GM12891 (cell line): ENCODE measurements around the gene SKI.

Source experiments
- DNase-seq: peaks from one replicate; pipeline ENCODE4 v3.0.0; 2011; ENCODE audit warnings: low spot score; ENCODE audit not compliant: insufficient read length
- FAIRE-seq: peaks from 2 replicates; lab custom pipeline; 2011; peaks lifted over from hg19 to GRCh38; lab: Jason Lieb, UNC
- PAX5 ChIP-seq: IDR thresholded peaks from 2 replicates; pipeline ENCODE4 v1.6.1; 2011; ENCODE audit warnings: low read length, moderate library complexity, mild to moderate bottlenecking; ENCODE audit not compliant: insufficient read depth, severe bottlenecking
- POLR2A ChIP-seq: IDR thresholded peaks from 2 replicates; pipeline ENCODE4 v1.6.1; 2011; ENCODE audit warnings: low read depth, low read length, control low read depth
- POLR2AphosphoS5 ChIP-seq: IDR thresholded peaks from 2 replicates; pipeline ENCODE4 v1.6.1; 2011; ENCODE audit warnings: low read depth, low read length, control low read depth
- POU2F2 ChIP-seq: IDR thresholded peaks from 2 replicates; pipeline ENCODE4 v1.6.1; 2011; ENCODE audit warnings: low read depth, mild to moderate bottlenecking, control low read depth, low read length, moderate library complexity
- SPI1 ChIP-seq: IDR thresholded peaks from 2 replicates; pipeline ENCODE4 v1.6.1; 2011; ENCODE audit warnings: low read depth, low read length, control low read depth
- TAF1 ChIP-seq: IDR thresholded peaks from 2 replicates; pipeline ENCODE4 v1.6.1; 2011; ENCODE audit warnings: low read depth, low read length, control low read depth

Gene SKI

DNA sequence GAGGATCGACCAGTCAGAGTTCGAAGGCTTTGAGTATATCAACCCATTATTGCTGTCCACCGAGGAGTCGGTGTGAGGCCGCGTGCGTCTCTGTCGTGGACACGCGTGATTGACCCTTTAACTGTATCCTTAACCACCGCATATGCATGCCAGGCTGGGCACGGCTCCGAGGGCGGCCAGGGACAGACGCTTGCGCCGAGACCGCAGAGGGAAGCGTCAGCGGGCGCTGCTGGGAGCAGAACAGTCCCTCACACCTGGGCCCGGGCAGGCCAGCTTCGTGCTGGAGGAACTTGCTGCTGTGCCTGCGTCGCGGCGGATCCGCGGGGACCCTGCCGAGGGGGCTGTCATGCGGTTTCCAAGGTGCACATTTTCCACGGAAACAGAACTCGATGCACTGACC is 43.2 kb upstream of the SKI start:
- TF ChIP-seq TAF1 (no peak), PAX5 (no peak), POLR2A (no peak), POU2F2 (no peak), POLR2AphosphoS5 (no peak), SPI1 (no peak)
- FAIRE-seq (no peak), DNase-seq (no peak)

DNA sequence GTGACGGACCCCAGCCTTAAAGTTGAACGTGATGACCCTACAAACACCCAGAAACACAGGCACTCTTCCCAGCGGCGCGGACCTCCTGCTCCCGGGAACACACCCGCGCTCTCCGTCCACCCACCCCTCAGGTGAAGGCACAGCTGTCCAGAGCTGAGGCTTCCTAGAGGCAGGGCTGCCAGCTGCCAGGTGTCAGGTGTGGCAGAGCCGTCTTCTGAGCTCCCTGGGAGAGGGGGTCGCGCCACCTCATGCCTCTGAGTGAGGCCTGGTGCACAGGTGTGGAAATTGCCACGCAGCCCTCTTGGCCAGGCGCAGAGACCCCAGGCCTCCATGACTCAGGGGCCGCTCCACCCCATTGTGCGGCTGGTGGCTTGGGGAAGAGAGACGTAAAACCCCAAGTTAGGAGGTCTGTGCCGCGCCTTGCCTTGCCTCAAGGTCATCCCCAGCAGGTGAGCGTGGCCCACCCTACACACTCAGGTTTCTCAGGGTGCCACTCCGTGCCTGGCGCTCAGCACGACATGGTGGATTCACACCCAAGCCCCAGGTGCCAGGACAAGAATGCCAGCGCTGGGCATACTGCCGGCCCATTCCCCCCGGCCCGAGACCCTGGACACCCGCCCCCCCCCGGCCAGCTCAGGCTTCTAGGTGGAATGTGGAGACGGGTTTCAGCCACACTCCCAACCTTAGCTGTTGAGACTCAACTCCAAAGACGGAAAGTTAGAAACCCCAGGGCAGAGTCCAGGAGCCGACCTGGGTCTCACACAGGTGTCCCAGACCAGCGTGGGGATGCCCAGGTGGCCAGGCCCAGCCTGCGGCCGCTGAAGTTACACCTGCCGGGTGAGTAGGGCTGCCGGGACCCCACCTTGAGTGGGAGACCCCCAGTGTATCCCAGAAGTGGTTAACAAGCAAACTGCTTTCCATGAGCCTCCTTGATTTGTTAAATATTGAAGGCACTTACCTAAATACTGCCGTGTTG is 42.0 kb upstream of the SKI start:
- TF ChIP-seq SPI1 (no peak), TAF1 (no peak), POU2F2 (no peak), PAX5 (no peak)

DNA sequence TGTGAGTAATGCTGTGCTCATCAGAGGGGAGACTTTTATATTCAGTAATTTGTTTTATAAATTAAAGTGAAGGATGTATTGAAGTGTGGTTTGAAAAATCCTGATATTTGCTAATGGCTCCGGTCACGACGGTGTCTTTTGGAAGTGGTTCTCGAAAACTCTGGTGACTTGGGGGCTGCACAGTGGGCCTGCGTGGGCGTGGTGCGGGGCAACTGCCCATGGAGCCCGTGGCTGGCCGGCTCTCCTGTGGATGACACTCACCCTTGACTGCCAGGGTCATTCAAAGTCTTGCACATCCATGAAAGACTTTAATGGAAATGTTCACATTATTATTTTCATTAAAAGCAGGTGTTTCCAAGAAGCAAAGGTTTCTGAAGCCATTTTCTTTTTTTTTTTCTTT is 41.2 kb upstream of the SKI start:
- no peak for TF ChIP-seq PAX5
- TF ChIP-seq SPI1, result no peak
- TF ChIP-seq POLR2A, result no peak
- no peak for TF ChIP-seq POLR2AphosphoS5
- TF ChIP-seq TAF1, result no peak
- TF ChIP-seq POU2F2, result no peak
- DNase-seq, result no peak
- no peak for FAIRE-seq

More for the DNA sequence above, 42.0 kb upstream of the SKI start:
- DNase-seq (no peak), FAIRE-seq (no peak)

DNA sequence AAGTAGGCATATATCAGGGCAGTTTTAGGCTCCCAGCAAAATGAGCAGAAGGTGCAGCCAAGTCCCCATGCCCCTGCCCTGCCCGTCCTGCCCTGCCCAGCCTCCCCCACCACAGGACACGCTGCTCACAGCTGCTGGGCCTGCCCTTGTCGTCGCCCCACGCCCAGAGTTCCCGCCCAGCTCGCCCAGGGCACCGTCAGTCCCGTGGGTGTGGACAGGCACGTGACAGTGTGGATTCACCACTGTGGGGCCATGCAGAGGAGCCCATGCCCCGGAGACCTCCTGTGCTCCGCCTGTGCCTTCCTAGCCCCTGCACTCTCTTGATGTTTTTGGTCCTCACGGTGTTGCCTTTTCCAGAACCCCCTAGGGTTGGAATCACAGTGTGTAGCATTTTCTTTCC is 40.5 kb upstream of the SKI start:
- FAIRE-seq, result no peak
- DNase-seq, result no peak
- TF ChIP-seq TAF1 (no peak), POLR2A (no peak), PAX5 (no peak), POLR2AphosphoS5 (no peak), POU2F2 (no peak), SPI1 (no peak)

DNA sequence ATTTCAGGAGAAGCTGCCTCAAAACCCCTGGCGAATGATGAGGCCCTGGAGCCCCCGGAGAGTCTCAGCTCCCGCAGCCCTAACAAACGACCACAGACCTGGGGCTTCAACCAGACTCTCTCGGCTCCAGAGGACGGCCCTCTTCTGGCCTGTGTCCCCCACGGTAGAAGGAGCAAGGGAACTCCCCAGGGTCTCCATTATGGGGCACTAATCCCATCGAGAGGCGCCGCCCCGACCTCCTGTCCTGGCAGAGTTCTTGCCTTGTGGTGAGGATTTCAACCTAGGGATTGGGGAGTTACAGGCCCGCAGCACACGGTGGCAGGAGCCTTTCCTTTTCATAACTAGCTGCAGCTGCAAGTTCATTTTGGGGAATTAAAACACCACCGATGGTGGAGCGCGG is 39.8 kb upstream of the SKI start:
- FAIRE-seq (no peak), DNase-seq (no peak)
- TF ChIP-seq TAF1, result no peak
- no peak for TF ChIP-seq PAX5
- TF ChIP-seq SPI1, result no peak
- no peak for TF ChIP-seq POLR2AphosphoS5
- no peak for TF ChIP-seq POLR2A
- TF ChIP-seq POU2F2, result no peak

DNA sequence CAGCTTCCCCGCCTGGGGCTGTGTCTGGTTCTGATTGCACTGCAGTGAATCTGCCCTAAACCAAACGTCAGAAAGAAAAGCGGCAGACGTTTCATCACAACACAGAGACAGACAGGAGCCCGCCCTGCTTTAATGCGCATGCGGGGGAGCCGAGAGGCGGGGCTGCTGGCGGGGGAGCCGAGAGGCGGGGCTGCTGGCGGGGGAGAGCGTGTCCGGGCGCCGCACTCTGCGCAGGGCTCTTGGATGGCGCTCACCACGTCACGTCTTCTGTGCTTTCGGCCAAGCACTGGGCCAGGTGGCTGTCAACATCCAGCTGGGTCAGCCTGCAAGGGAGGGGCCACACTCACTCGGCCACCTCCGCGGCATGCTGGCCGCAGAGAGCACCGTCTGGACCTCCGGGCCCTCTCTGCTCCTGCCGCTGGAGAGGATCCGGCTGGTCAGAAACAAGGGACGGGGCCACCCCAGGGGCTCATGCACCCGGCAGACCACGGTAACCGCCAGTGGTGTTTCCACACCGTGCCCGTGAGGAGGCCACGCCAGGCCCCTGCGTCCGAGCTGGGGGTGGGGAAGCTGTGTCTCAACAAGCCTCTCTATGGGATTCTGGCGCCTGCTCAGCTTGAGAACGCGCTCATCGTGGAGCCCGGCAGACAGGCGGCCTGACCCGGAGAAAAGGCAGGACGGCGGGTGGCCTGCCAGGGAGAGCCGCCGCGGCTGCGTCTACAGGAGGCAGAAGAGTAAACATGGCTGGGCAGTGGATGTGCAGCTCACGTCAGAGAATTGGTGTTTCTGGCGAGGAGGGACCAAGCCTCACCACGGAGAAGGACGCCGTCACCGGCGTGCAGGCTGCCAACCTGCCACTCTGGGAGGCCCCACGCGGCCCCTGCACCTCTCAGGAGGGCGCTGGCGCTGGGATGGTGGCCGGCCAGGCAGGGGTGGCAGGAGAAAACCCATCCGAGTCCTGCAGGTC is 38.4 kb upstream of the SKI start:
- FAIRE-seq, result peak; percentile 94

DNA sequence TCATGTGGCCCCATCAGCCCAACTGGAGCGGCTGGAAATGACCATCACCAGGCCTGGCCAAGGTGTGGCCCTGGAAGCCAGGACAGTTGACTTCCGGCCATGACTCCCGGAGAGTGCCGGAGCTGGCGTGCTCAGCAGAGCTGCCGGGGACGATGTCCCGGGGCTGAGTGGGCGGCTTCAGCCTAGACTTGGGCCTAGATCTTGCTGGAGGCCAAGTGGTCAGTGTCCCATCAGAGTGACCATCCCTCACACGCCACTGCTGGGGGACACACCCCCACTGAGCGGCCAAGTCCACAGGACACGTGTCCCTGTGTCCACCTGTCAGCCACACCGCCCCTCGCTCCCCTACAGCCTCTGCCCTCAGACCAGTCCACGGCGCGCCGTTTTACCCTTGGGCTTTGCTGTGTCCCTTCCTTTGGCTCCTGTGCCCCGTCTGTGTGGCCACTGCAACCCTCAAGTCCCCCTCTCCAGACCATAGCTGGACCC is 37.6 kb upstream of the SKI start:
- no peak for FAIRE-seq
- DNase-seq, result no peak
- TF ChIP-seq TAF1, result no peak
- TF ChIP-seq SPI1, result no peak
- TF ChIP-seq PAX5, result no peak
- TF ChIP-seq POU2F2, result no peak
- TF ChIP-seq POLR2AphosphoS5, result no peak
- no peak for TF ChIP-seq POLR2A

More for the DNA sequence above, 38.4 kb upstream of the SKI start:
- peak; percentile 96 for DNase-seq
- no peak for TF ChIP-seq TAF1

DNA sequence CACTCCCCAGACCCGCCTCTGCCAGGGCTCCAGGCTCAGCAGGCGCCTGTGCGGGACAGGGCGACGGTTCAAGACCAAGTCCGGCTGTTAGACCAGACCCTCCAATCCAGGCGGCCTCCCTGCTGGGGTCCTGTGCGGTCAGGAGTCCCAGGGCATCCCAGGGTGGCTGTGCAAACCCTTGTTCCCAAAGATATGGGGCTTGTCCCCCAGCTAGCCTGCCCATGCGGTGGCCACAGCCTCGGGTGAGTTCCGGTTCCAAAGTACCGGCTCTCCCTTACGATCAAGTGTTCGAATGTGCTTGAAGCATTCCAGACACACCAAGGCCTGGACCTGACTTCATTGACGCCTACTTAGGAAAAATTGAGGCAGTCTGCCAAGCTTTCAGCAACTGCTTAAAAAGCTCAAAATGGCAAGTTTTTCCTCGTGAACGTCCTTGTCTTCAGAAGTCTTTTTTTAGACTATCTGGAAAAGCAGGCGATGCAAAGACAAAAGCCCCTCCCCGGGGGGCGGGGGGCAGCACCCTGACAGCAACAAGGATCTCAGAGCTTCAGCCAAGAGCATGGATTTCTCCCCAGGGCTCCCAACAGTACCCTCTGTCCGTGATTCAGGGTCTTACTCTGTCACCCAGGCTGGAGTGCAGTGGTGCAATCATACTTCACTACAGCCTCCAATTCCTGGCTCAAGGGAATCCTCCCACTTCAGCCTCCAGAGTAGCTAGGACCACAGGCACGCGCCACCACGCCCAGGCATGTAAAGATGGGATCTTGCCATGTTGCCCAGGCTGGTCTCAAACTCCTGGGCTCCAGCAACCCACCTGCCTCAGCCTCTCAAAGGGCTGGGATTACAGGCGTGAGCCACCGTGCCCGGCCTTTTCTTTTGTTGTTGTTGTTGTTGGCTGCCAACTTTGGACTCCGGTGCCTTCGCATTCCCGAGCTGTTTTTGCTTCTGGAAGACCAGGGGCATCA is 35.8 kb upstream of the SKI start:
- DNase-seq (no peak), FAIRE-seq (no peak)
- TF ChIP-seq POLR2A (no peak), TAF1 (no peak), PAX5 (no peak), POLR2AphosphoS5 (no peak), POU2F2 (no peak), SPI1 (no peak)

DNA sequence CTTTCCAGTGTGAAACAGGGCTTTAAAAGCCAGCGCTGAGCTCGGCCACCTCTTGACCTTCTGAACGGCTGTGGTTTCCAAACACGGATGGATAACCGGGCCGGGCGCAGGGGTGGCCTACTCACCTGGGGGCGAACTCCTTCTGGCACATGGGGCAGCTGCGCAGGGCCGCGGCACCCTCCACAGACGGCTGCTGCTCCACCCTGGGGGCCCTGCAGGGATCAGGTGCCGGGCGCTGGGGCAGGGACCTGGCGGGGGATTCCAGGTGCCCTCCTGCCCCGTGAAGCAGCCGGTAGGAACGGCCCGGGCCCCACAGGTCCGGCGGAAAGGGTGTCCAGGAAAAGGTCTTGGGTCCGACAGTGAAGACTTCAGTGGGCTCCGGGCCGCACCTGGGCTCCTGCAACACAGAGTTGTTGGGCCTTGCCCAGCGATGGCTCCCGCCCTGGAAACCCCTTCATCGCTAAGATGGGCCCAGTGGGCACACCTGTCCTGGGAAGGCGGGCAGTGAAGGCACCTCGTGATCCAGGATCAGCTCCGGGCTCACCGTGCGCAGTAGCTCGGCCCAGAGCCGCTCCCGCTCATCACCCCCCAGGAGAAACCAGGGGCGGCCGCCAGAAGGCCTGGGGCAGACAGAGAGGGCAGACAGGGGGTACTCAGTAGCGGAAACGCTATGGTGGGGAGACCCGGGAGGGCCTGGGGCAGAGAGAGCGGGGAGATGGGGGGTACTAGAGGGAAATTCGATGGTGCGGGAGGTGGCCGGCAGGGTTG is 34.4 kb upstream of the SKI start:
- no peak for FAIRE-seq
- DNase-seq, result no peak
- TF ChIP-seq POLR2AphosphoS5 (no peak), POU2F2 (no peak), PAX5 (no peak), POLR2A (no peak), SPI1 (no peak), TAF1 (no peak)
